DND-41 (cell line): ENCODE data around the gene ASF1A.

Source experiments
- ATAC-seq: fragments of 200-7000 bp; cut with Tn5 transposase; 3 replicates; pipeline ENCODE4 v1.9.1; 2021; ENCODE audit warnings: low read depth; ENCODE audit not compliant: insufficient read depth
- DNase-seq: peaks from one replicate; pipeline ENCODE4 v3.0.0-alpha.2; 2020
- H2AFZ ChIP-seq: 2 replicates; pipeline ENCODE4 v1.6.0; 2012; ENCODE audit warnings: low read depth, low read length
- H3K27ac ChIP-seq: 2 replicates; pipeline ENCODE4 v1.5.1; 2012; ENCODE audit warnings: low read length, inconsistent platforms
- H3K27me3 ChIP-seq: fragments of 200-600 bp; sonication (generic); 2 replicates; pipeline ENCODE4 v1.6.0; 2012; ENCODE audit warnings: low read length, mild to moderate bottlenecking, inconsistent platforms; ENCODE audit not compliant: insufficient read depth, poor library complexity
- H3K36me3 ChIP-seq: 2 replicates; pipeline ENCODE4 v1.5.1; 2012; ENCODE audit warnings: low read length, inconsistent platforms; ENCODE audit not compliant: insufficient read depth
- H3K4me1 ChIP-seq: 2 replicates; pipeline ENCODE4 v1.5.1; 2012; ENCODE audit warnings: mild to moderate bottlenecking, low read length; ENCODE audit not compliant: insufficient read depth
- H3K4me2 ChIP-seq: 2 replicates; pipeline ENCODE4 v1.6.0; 2012; ENCODE audit warnings: mild to moderate bottlenecking, moderate library complexity, low read length, inconsistent platforms; ENCODE audit not compliant: insufficient read depth
- H3K4me3 ChIP-seq, 2 experiments: fragments of 200-600 bp in 1 of 2; shearing (Covaris generic) in 1 of 2; 2 replicates each; pipeline ENCODE4 v1.5.1; 2012 to 2016; ENCODE audit warnings: inconsistent platforms in 2 of 2, low read length in 2 of 2, mild to moderate bottlenecking in 2 of 2, low read depth in 1 of 2, moderate library complexity in 1 of 2
- H3K79me2 ChIP-seq: 2 replicates; pipeline ENCODE4 v1.6.0; 2012; ENCODE audit warnings: low read length, inconsistent platforms; ENCODE audit not compliant: insufficient read depth
- H3K9ac ChIP-seq: 2 replicates; pipeline ENCODE4 v1.6.0; 2012; ENCODE audit warnings: low read depth, mild to moderate bottlenecking, inconsistent platforms, low read length, moderate library complexity
- H3K9me3 ChIP-seq: 2 replicates; pipeline ENCODE4 v1.5.1; 2012; ENCODE audit warnings: low read length, moderate library complexity, mild to moderate bottlenecking, inconsistent platforms; ENCODE audit not compliant: insufficient read depth, severe bottlenecking
- H4K20me1 ChIP-seq: 2 replicates; pipeline ENCODE4 v1.6.0; 2012; ENCODE audit warnings: low read length; ENCODE audit not compliant: insufficient read depth
- CTCF ChIP-seq: IDR thresholded peaks from 2 replicates; pipeline ENCODE4 v1.5.1; 2012; ENCODE audit warnings: borderline replicate concordance, low read length, moderate library complexity, mild to moderate bottlenecking; ENCODE audit not compliant: poor library complexity, severe bottlenecking; ENCODE audit errors: extremely low read depth
- EZH2 ChIP-seq: IDR thresholded peaks from 3 replicates; pipeline ENCODE4 v1.6.1; 2012; ENCODE audit warnings: borderline replicate concordance, low read depth, mild to moderate bottlenecking, moderate library complexity, low read length, inconsistent platforms; ENCODE audit not compliant: severe bottlenecking

The ASF1A gene

GRCh38 chr6:118893807-118894424 lies at the start of gene ASF1A:
ASF1A (plus strand) TSS chr6:118894152; CDS start chr6:118894414, 262 bp downstream.
- H3K27ac ChIP-seq, result peak within 1 kb of the TSS; percentile 98
- H3K4me1 ChIP-seq, result peaks cover 53% of the 10 kb centered on the region
- peak within 1 kb of the TSS; percentile 98 to 99 for H3K4me3 ChIP-seq
- peak; percentile 99 for DNase-seq
- peaks cover 17% of the 10 kb centered on the region for H3K36me3 ChIP-seq
- H3K4me2 ChIP-seq, result peak within 1 kb of the TSS; percentile 72
- H3K79me2 ChIP-seq, result peaks cover 77% of the 10 kb centered on the region
- H4K20me1 ChIP-seq, result peaks cover 13% of the 10 kb centered on the region; the same call in 1 of the 2 replicates
- ATAC-seq, result peak; percentile 87
- peak within 1 kb of the TSS; percentile 98 for H3K9ac ChIP-seq
- TF ChIP-seq EZH2 (no peak), CTCF (peak; percentile 92)
- H2AFZ ChIP-seq, result peak within 1 kb of the TSS; percentile 83
- H3K9me3 ChIP-seq, result no peaks in the 10 kb centered on the region
- H3K27me3 ChIP-seq, result no peaks in the 10 kb centered on the region

- no peaks in the 10 kb centered on the region for H4K20me1 ChIP-seq
- H3K4me2 ChIP-seq, result no peak overlapping the region
- H3K4me3 ChIP-seq, result no peak overlapping the region
- no peak overlapping the region for H3K27ac ChIP-seq
- no peak overlapping the region for H2AFZ ChIP-seq
- H3K79me2 ChIP-seq, result no peaks in the 10 kb centered on the region
- no peak for TF ChIP-seq CTCF
- no peak for TF ChIP-seq EZH2
- H3K9me3 ChIP-seq, result peaks cover 8% of the 10 kb centered on the region
- no peaks in the 10 kb centered on the region for H3K4me1 ChIP-seq
- H3K27me3 ChIP-seq, result no peaks in the 10 kb centered on the region
- no peak overlapping the region for H3K9ac ChIP-seq
- no peak for DNase-seq
- no peak for ATAC-seq
- H3K36me3 ChIP-seq, result peaks cover 13% of the 10 kb centered on the region; the same call in 1 of the 2 replicates
Observed at GRCh38 chr6:118844915-118845314, 49.0 kb upstream of the ASF1A start.

GRCh38 chr6:118853408-118853807 lies 40.5 kb upstream of the ASF1A start:
- no peaks in the 10 kb centered on the region for H3K36me3 ChIP-seq

More at GRCh38 chr6:118853408-118853807, 40.5 kb upstream of the ASF1A start:
- H3K9ac ChIP-seq, result no peak overlapping the region
- H3K27ac ChIP-seq, result no peak overlapping the region
- H3K4me3 ChIP-seq, result no peak overlapping the region
- H3K4me1 ChIP-seq, result no peaks in the 10 kb centered on the region
- no peak for ATAC-seq
- no peaks in the 10 kb centered on the region for H3K27me3 ChIP-seq
- H3K79me2 ChIP-seq, result no peaks in the 10 kb centered on the region
- no peak for DNase-seq
- H3K4me2 ChIP-seq, result no peak overlapping the region
- no peaks in the 10 kb centered on the region for H3K9me3 ChIP-seq
- no peak overlapping the region for H2AFZ ChIP-seq
- no peaks in the 10 kb centered on the region for H4K20me1 ChIP-seq
- TF ChIP-seq EZH2 (no peak), CTCF (no peak)
